ENCODE results near the gene SLC44A3.
"Not testable (repeated sequence)": the region's sequence is repeated elsewhere in the genome, so short reads cannot be mapped to it uniquely, and the experiment has no call there.

SLC44A3 gene

GRCh38 chr1:94935476-94935875 lies 115.3 kb downstream of the SLC44A3 start:
- no peak for DNase-seq (ENCODE audit: low read depth)

- no peak for DNase-seq (ENCODE audit: low read depth)
These were observed 116.9 kb downstream of the SLC44A3 start for GRCh38 chr1:94936861-94937620.

- DNase-seq (ENCODE audit: low read depth): no peak
These were observed 117.7 kb downstream of the SLC44A3 start for GRCh38 chr1:94937820-94938219.

GRCh38 chr1:94940738-94941137 lies 120.6 kb downstream of the SLC44A3 start:
- no peak for DNase-seq (ENCODE audit: low read depth)

- not testable (repeated sequence) for DNase-seq (ENCODE audit: low read depth)
These were observed 121.3 kb downstream of the SLC44A3 start for GRCh38 chr1:94941480-94941879.

GRCh38 chr1:94942171-94943128 lies 122.3 kb downstream of the SLC44A3 start:
- DNase-seq (ENCODE audit: low read depth): no peak

All from stimulated activated CD8-positive, alpha-beta memory T cell treated with anti-CD3 and anti-CD28 coated beads, Interleukin-7, amount 100 ng/mL, for 24 hours (primary cell).